ENCODE results near the gene TNN. TPM values are rescaled to one million over a fixed set of nuclear protein-coding genes. Genes with fewer than 3 reads are reported as not detected.

Gene TNN
- total RNA-seq, 2 experiments from 2014 or later: 0.05 to 0.07 TPM

- no peaks in the 10 kb centered on the region for H3K9me3 Mint-ChIP-seq
- peak overlapping the region; percentile 50 for H3K27ac Mint-ChIP-seq
- CTCF ChIA-PET: interaction anchor here (0.9 to 8.5 kb wide), 5 partner anchors 11 to 133 kb away, joined by 3 to 64 read pairs (median 39); no protein-coding TSS in a partner anchor
- ATAC-seq (no peak), DNase-seq (no peak)
- no peak overlapping the region for H3K4me3 Mint-ChIP-seq
- TF ChIP-seq CTCF (IDR thresholded peaks at IDR 0.05): no peak
- intact Hi-C loops (cut with micrococcal nuclease): no loop called here
- POLR2A ChIA-PET: interaction anchor here (1.3 to 1.6 kb wide), 2 partner anchors 10 to 13 kb away, joined by 4 read pairs; no protein-coding TSS in a partner anchor
- H3K4me1 Mint-ChIP-seq (ENCODE audit: low read depth): peaks cover 93% of the 10 kb centered on the region
- no peaks in the 10 kb centered on the region for H3K27me3 Mint-ChIP-seq
- peaks cover 64% of the 10 kb centered on the region for H3K36me3 Mint-ChIP-seq (ENCODE audit: low read depth)
These were observed 118.3 kb downstream of the TNN start for GRCh38 chr1:175185903-175186302.

- no peak for ATAC-seq
- CTCF ChIA-PET: interaction anchor here (0.7 to 8.5 kb wide), 8 partner anchors 12 to 132 kb away, joined by 3 to 64 read pairs (median 20); no protein-coding TSS in a partner anchor
- no peaks in the 10 kb centered on the region for H3K9me3 Mint-ChIP-seq
- intact Hi-C loops (cut with micrococcal nuclease): no loop called here
- H3K27ac Mint-ChIP-seq: peak overlapping the region; percentile 37
- H3K4me3 Mint-ChIP-seq: no peak overlapping the region
- no peak for TF ChIP-seq CTCF (IDR thresholded peaks at IDR 0.05)
- H3K36me3 Mint-ChIP-seq (ENCODE audit: low read depth): peaks cover 57% of the 10 kb centered on the region
- no peaks in the 10 kb centered on the region for H3K27me3 Mint-ChIP-seq
- DNase-seq: no peak
- peaks cover 91% of the 10 kb centered on the region for H3K4me1 Mint-ChIP-seq (ENCODE audit: low read depth)
- POLR2A ChIA-PET: interaction anchor here (1.3 to 3.1 kb wide), 3 partner anchors 9 to 23 kb away, joined by 4 to 12 read pairs (median 4); no protein-coding TSS in a partner anchor
These were observed 119.0 kb downstream of the TNN start for GRCh38 chr1:175186433-175187160.

GRCh38 chr1:175188936-175189335 is 121.3 kb downstream of the TNN start:
- peaks cover 76% of the 10 kb centered on the region for H3K4me1 Mint-ChIP-seq (ENCODE audit: low read depth)
- peak; percentile 67 for ATAC-seq
- TF ChIP-seq CTCF (IDR thresholded peaks at IDR 0.05): no peak
- H3K9me3 Mint-ChIP-seq: no peaks in the 10 kb centered on the region
- H3K27me3 Mint-ChIP-seq: no peaks in the 10 kb centered on the region
- H3K4me3 Mint-ChIP-seq: peak overlapping the region; percentile 96
- intact Hi-C loops (cut with micrococcal nuclease): no loop called here
- ChIA-PET POLR2A (interaction anchor here (1.1 to 3.1 kb wide), 7 partner anchors 12 to 189 kb away, joined by 3 to 12 read pairs (median 4); partner anchors contain the start of gene CACYBP), CTCF (interaction anchor here (1.5 to 8.5 kb wide), 8 partner anchors 20 to 149 kb away, joined by 4 to 64 read pairs (median 24); no protein-coding TSS in a partner anchor)
- H3K36me3 Mint-ChIP-seq (ENCODE audit: low read depth): peaks cover 52% of the 10 kb centered on the region
- peak overlapping the region; percentile 92 for H3K27ac Mint-ChIP-seq
- peak; percentile 81 for DNase-seq

GRCh38 chr1:175191659-175192058 is 124.0 kb downstream of the TNN start:
- H3K4me3 Mint-ChIP-seq: peak overlapping the region; percentile 96
- H3K36me3 Mint-ChIP-seq (ENCODE audit: low read depth): peaks cover 40% of the 10 kb centered on the region
- H3K9me3 Mint-ChIP-seq: no peaks in the 10 kb centered on the region
- ChIA-PET CTCF (interaction anchor here (1.0 to 8.5 kb wide), 9 partner anchors 8 to 162 kb away, joined by 4 to 64 read pairs (median 7); no protein-coding TSS in a partner anchor), POLR2A (interaction anchor here (1.0 to 1.8 kb wide), 3 partner anchors 9 to 18 kb away, joined by 4 to 10 read pairs (median 6); no protein-coding TSS in a partner anchor)
- no peak for TF ChIP-seq CTCF (IDR thresholded peaks at IDR 0.05)
- intact Hi-C loops (cut with micrococcal nuclease): loop anchor here (2.0 kb wide), 1 partner anchor 17 kb away; no protein-coding TSS in a partner anchor
- peak; percentile 36 for DNase-seq
- ATAC-seq: peak; percentile 38
- H3K27ac Mint-ChIP-seq: peak overlapping the region; percentile 92
- H3K27me3 Mint-ChIP-seq: no peaks in the 10 kb centered on the region
- H3K4me1 Mint-ChIP-seq (ENCODE audit: low read depth): peaks cover 51% of the 10 kb centered on the region

Data from activated CD8-positive, alpha-beta T cell treated with anti-CD3 and anti-CD28 coated beads for 36 hours (primary cell).